Activated T-cell treated with anti-CD3 and anti-CD28 coated beads, Interleukin-2, amount 50 U/mL, for 4 hours (primary cell): ENCODE measurements around the gene DBNDD2. TPM values are rescaled to one million over a fixed set of nuclear protein-coding genes. Genes with fewer than 3 reads are reported as not detected.

Source experiments
- ATAC-seq, 2 donors: fragments of 200-7000 bp; cut with Tn5 transposase; one replicate each; pipeline ENCODE4 v1.10.0; 2021
- DNase-seq: peaks from one replicate; pipeline ENCODE4 v3.0.0-alpha.2; 2020
- H3K27me3 Mint-ChIP-seq: one replicate; pipeline ENCODE4 v1.8.0; 2021; ENCODE audit warnings: low read depth, mixed read lengths
- H3K36me3 Mint-ChIP-seq: one replicate; pipeline ENCODE4 v1.8.0; 2022; ENCODE audit warnings: mixed read lengths; ENCODE audit not compliant: insufficient read depth
- H3K4me1 Mint-ChIP-seq: one replicate; pipeline ENCODE4 v1.8.0; 2021; ENCODE audit warnings: low read depth, mixed read lengths
- H3K4me3 Mint-ChIP-seq: one replicate; pipeline ENCODE4 v1.8.0; 2021; ENCODE audit warnings: mild to moderate bottlenecking, moderate library complexity, mixed read lengths
- H3K9me3 Mint-ChIP-seq: one replicate; pipeline ENCODE4 v1.8.0; 2021; ENCODE audit warnings: mixed read lengths
- total RNA-seq, 3 donors: library from RNA; stranded (reverse); gene quantifications; one replicate each; pipeline ENCODE4 v1.2.1, GENCODE V29; 2021

The DBNDD2 gene
- total RNA-seq, 3 donors from 2014 or later: 9.7 to 13.3 (median 12.5) TPM

DNA sequence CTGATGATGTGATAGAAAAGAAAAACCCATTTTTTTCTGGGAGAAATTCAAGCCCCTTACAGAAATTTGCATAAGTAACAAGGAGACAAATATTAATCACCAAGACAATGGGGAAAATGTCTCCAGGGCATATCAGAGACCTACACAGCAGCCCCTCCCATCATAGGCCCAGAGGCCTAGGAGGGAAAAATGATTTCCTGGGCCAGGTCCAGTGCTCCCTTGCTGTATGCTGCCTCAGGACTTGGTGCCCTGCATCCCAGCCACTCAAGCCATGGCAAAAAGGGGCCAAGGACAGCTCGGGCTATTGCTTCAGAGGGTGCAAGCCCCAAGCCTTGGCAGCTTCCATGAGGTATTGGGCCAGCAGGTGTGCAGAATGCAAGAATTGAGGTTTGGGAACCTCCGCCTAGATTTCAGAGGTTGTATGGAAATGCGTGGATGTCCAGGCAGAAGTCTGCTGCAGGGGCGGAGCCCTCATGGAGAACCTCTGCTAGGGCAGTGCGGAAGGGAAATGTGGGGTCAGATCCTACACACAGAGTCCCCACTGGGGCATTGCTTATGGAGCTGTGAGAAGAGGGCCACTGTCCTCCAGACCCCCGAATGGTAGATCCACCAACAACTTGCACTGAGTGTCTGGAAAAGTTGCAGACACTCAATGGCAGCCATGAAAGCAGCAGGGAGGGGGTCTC, 7.6 kb upstream of the DBNDD2 start:
- ATAC-seq: no peak
- DNase-seq: no peak
- H3K27me3 Mint-ChIP-seq: no peaks in the 10 kb centered on the region
- H3K4me1 Mint-ChIP-seq: peaks cover 9% of the 10 kb centered on the region
- no peak overlapping the region for H3K4me3 Mint-ChIP-seq
- peaks cover 11% of the 10 kb centered on the region for H3K9me3 Mint-ChIP-seq
- H3K36me3 Mint-ChIP-seq: peaks cover 17% of the 10 kb centered on the region

DNA sequence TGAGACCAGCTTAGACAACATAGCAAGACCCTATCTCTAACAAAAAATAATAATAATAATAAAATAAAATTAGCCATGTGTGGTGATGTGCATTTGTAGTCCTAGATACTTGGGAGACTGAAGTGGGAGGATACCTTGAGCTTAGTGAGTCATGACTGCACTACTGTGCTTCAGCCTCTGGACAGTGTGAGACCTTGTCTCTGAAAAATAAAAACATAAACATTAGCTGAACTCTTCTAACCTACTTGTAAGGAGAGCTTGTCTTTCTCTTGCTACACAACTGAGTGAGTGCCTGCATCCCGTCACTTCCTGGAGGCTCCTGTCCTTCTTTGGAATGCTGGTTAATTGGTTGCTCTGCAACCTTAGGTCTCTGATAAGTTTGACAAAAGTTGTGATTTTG, 5.1 kb upstream of the DBNDD2 start:
- Mint-ChIP-seq H3K27me3 (no peaks in the 10 kb centered on the region), H3K4me3 (no peak overlapping the region), H3K36me3 (peaks cover 15% of the 10 kb centered on the region), H3K9me3 (peaks cover 11% of the 10 kb centered on the region), H3K4me1 (peaks cover 17% of the 10 kb centered on the region)
- ATAC-seq: no peak
- DNase-seq: no peak

DNA sequence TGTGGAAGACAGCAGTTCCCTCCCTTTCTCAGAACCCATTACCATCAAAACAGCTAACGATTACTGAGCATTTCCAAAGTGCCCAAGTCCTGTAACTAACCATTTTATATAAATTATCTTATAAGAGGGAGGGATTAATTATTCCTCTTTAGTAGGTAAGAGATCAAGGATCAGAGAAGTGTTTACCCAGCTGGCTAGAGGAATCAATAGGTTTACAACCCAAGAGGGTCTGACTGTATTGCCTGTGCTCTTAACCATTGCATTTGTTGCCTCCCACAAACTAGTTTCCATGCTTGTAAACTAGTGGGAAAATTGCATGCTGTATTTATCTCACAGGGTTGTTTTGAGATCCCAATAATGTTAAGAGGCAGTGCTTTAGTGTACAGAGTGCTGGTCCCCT, 3.7 kb upstream of the DBNDD2 start:
- no peak for ATAC-seq
- Mint-ChIP-seq H3K4me1 (peaks cover 20% of the 10 kb centered on the region), H3K9me3 (peaks cover 9% of the 10 kb centered on the region), H3K27me3 (no peaks in the 10 kb centered on the region), H3K36me3 (peaks cover 11% of the 10 kb centered on the region), H3K4me3 (peak overlapping the region; percentile 77)
- no peak for DNase-seq

DNA sequence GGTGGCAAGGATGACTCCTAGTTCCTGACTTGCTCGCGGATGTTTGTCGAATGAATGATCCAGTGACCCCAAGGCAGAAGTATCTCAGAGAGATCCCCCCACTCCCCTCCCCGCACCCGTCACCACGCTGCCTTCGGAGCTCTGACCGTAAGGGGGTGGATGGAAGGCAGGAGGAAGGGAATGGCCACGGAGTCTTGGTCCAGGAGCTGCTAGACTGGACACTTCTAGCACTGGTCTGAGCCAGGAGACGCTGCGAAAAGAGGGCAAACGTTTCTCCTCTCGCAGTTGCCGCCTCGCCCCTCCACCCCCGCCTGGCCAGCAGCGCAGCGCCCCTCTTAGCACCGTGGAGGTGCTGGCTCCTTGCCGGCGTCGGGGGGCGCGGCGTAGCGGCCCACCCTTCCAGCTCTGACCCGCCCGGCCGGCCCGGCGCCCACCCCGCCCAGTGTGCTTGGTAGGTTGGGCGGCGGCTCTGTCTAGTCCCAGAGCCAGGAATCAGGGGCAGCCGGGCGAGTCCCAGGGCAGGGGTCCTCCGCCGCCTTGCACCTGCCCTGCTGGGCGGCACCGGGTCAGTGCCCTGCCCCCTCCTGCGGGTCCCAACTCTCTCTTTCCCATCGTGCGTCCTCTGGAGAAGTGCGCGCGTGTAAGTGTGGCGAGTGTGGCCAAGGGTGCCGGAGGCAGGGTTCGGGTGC, 2.4 kb upstream of the DBNDD2 start:
- Mint-ChIP-seq H3K9me3 (no peaks in the 10 kb centered on the region), H3K4me1 (peaks cover 20% of the 10 kb centered on the region), H3K36me3 (peaks cover 11% of the 10 kb centered on the region), H3K27me3 (no peaks in the 10 kb centered on the region), H3K4me3 (peak overlapping the region; percentile 77)
- ATAC-seq (peak; percentile 45 to 46), DNase-seq (no peak)

DNA sequence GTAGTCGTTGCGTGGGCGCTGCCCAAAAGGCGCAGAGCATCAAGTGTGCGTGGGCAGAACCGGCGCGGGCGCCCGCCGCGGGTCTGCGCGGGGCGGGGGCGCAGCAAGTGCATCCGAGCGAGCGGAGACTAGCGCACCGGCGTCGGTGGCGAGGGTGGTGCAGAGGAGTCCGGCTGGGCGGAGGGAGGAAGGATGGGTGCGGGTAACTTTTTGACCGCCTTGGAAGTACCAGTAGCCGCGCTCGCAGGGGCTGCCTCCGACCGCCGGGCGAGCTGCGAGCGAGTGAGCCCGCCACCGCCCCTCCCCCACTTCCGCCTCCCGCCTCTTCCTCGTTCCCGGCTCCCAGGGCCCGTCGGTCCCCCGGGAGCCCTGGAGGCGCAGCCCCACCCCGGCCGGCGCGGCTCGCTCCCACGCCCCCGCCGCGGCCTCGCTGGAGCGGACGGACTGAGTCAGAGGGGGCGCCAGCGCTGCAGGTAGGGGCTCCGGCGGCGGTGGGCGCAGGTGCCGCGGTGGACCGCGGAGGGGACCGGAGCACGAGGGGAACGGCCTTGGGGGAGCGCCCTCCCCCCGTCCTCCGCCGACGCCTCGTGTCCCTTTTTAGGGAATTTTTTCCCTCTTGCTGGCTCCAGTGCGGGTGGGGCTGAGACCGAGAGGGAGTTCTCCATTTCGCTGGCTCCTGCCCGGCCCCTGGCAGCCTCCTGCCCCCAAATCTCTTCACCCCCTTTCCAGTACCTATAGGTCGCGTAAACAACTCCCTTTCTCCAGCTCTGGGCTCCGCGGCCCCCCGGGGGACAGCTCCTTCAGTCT, 1.6 kb upstream of the DBNDD2 start:
- ATAC-seq: peak; percentile 55 to 62
- peaks cover 14% of the 10 kb centered on the region for H3K36me3 Mint-ChIP-seq
- H3K9me3 Mint-ChIP-seq: no peaks in the 10 kb centered on the region
- peak; percentile 64 for DNase-seq
- H3K4me3 Mint-ChIP-seq: peak overlapping the region; percentile 79
- H3K4me1 Mint-ChIP-seq: peaks cover 20% of the 10 kb centered on the region
- H3K27me3 Mint-ChIP-seq: no peaks in the 10 kb centered on the region

DNA sequence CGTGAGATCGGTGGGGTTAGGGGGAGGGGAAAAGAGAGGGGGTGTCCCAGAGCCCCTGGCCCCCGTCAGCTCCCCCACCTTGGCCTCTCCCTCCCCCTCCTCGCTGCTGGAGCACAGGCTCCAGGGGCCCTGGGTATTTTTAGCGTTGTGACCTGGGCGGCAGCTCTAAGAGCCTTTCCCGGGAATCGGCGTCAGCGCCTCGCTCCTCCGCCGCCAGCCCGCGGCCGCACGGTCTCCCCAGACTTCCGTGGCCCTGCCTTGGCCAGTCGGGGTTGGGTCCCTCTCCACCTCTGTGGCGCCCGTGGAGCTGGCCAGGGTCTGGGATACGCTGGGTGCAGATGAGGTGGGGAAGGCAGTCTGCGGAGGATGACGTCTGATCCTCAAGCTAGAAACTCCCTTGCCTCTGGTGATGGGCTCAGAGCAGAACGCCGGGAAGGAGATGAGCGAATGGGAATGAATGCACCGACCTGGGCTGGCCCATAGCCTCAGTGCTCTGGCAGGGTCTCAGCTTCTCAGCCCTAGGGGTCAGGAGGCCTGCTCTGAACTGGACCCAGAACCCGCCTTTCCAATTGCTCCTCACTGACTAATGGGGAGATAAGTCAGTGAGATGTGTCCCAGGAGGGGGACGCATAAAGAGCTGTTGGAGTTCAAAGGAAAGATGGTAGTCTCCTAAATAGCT, 883 bp upstream of the DBNDD2 start:
- peak; percentile 9 to 12 for ATAC-seq

DNA sequence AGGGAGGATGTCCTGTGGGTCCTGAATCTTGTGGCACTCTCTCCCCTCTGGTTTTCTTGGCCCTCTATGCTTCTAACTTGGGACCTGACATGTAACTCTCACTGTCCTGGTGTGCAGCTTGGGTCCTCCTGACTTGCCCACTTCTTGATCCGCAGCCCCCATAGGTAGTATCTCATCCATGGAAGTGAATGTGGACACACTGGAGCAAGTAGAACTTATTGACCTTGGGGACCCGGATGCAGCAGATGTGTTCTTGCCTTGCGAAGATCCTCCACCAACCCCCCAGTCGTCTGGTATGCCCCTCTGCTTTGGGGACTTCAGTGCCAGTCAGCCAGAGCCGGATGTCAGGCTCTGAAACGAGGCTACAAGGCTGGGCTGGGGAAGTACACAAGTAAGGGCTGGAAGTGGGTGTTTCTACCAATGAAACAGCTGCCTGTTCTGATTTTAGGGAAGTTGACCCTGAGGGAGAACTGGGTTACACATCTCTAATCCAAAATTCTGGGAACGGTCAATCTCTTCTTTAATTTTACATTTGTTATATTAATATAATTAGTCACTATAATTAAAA, 641 bp downstream of the DBNDD2 start:
- H3K4me1 Mint-ChIP-seq: peaks cover 22% of the 10 kb centered on the region
- DNase-seq (no peak), ATAC-seq (no peak)
- H3K9me3 Mint-ChIP-seq: no peaks in the 10 kb centered on the region
- H3K27me3 Mint-ChIP-seq: no peaks in the 10 kb centered on the region
- H3K4me3 Mint-ChIP-seq: no peak overlapping the region
- H3K36me3 Mint-ChIP-seq: peaks cover 14% of the 10 kb centered on the region

More for the DNA sequence above, 883 bp upstream of the DBNDD2 start:
- peaks cover 14% of the 10 kb centered on the region for H3K36me3 Mint-ChIP-seq
- no peaks in the 10 kb centered on the region for H3K27me3 Mint-ChIP-seq
- H3K4me1 Mint-ChIP-seq: peaks cover 20% of the 10 kb centered on the region
- DNase-seq: no peak
- no peaks in the 10 kb centered on the region for H3K9me3 Mint-ChIP-seq
- peak overlapping the region; percentile 79 for H3K4me3 Mint-ChIP-seq

DNA sequence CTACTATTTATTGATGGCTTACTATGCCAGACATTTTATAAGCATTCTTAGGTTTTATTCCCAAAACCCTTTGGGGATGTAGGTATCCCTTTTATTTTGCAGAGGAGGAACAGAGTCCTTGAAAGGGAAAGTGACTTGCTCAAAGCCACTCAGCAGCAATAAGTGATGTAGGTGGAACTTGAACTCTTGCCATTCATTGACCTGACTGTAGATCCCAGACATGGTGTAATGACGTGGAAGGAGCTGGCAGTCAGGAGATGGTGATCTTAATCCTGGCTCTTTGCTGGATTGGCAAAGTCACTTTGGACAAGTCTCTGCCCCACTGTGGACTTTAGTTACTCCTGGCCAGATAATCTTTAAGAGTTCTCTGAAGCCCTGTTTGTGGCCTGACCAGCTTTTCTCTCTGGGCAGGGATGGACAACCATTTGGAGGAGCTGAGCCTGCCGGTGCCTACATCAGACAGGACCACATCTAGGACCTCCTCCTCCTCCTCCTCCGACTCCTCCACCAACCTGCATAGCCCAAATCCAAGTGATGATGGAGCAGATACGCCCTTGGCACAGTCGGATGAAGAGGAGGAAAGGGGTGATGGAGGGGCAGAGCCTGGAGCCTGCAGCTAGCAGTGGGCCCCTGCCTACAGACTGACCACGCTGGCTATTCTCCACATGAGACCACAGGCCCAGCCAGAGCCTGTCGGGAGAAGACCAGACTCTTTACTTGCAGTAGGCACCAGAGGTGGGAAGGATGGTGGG, 1.6 kb downstream of the DBNDD2 start:
- DNase-seq (no peak), ATAC-seq (no peak)
- H3K4me3 Mint-ChIP-seq: no peak overlapping the region
- no peaks in the 10 kb centered on the region for H3K9me3 Mint-ChIP-seq
- no peaks in the 10 kb centered on the region for H3K27me3 Mint-ChIP-seq
- peaks cover 24% of the 10 kb centered on the region for H3K4me1 Mint-ChIP-seq
- H3K36me3 Mint-ChIP-seq: peaks cover 14% of the 10 kb centered on the region

DNA sequence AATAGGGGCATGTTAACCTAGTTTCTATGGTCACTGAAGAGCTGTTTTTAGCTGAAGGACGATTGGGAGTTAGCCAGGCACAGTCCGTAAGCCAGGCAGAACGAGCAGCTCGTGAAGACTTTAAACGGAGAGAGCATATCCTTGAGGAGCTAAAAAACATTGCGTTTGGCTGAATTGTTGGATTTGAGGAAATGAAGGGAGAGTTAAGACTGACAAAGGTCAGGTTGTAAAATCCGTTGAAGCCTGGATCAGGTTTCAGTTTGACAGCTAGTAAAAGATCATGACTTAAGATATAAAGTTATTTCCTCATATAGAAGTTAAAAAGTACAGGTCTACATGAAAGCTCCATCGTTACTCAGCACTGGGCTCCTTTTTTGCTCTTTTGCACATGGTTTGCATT, 2.8 kb downstream of the DBNDD2 start:
- H3K27me3 Mint-ChIP-seq: no peaks in the 10 kb centered on the region

DNA sequence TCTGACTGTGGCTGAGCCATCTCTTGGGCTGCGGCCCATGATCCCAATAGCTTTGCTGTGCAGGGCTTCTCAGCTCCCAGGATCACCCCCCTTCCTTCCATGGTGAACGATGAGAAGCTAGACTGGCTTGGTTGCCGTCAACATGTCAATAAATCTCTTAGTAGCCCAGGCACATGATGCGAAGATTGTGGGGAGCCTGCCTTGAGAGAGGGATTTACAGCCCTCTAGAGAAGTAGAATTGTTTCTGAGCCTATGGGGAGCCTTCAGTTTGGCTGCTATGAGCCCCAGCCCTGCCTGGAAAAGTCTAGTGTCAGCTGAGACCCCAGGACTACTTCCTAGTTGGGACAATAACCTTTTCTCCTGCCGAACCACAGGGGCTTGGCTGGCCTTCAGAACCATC, 4.6 kb downstream of the DBNDD2 start:
- Mint-ChIP-seq H3K36me3 (peaks cover 14% of the 10 kb centered on the region), H3K4me3 (no peak overlapping the region), H3K27me3 (no peaks in the 10 kb centered on the region), H3K4me1 (peaks cover 37% of the 10 kb centered on the region), H3K9me3 (no peaks in the 10 kb centered on the region)
- ATAC-seq (no peak), DNase-seq (no peak)

More for the DNA sequence above, 2.8 kb downstream of the DBNDD2 start:
- DNase-seq: no peak
- peaks cover 30% of the 10 kb centered on the region for H3K4me1 Mint-ChIP-seq
- ATAC-seq: no peak
- peaks cover 14% of the 10 kb centered on the region for H3K36me3 Mint-ChIP-seq
- no peak overlapping the region for H3K4me3 Mint-ChIP-seq
- no peaks in the 10 kb centered on the region for H3K9me3 Mint-ChIP-seq

DNA sequence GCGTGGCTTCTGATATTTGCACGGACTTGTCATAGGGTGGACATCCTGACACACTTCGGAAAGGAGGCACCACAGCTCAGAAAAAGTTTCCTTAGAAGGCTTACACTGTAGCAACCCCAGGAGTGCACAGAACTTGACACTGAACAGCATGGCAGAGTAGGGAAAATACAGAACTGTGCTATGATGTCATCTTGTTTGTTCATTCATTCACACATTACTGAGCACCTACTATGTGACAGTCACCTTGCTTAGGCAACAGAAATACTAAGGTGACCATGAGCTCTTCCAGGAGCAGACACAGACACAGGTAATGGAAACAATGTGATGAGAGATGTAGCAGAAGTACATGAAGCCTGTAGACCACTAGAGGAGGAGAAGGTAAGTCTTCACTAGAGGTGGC, 5.4 kb downstream of the DBNDD2 start:
- DNase-seq (no peak), ATAC-seq (no peak)
- H3K9me3 Mint-ChIP-seq: no peaks in the 10 kb centered on the region
- H3K4me1 Mint-ChIP-seq: peaks cover 40% of the 10 kb centered on the region
- peaks cover 21% of the 10 kb centered on the region for H3K36me3 Mint-ChIP-seq
- no peak overlapping the region for H3K4me3 Mint-ChIP-seq
- no peaks in the 10 kb centered on the region for H3K27me3 Mint-ChIP-seq

DNA sequence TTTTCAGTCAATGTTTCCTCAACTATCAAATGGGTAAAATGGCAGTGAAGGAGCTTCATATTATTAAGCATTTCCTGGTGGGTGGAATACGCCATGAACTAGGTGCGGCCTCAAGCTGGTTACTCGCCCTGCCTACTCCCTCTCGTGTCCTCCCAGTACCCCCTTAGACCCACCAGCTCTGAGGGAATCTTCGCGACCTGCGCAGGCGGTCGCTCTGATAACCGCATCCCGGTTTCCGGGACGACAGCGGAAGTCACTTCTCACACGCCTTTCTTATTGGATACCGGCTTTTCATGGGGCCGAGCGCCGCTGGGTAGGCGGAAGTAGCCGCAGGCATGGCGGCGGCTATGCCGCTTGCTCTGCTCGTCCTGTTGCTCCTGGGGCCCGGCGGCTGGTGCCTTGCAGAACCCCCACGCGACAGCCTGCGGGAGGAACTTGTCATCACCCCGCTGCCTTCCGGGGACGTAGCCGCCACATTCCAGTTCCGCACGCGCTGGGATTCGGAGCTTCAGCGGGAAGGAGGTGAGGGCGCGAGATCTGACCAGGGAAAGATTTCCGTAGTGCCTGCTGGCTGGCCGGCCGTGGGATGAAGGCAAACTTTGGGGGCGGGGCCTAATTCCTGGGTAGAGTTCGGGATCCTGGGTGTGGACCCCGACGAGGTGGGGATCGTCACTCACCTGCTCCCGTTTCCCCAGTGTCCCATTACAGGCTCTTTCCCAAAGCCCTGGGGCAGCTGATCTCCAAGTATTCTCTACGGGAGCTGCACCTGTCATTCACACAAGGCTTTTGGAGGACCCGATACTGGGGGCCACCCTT, 7.9 kb downstream of the DBNDD2 start, which contains the start of gene PIGT:
Gene PIGT (plus strand): TSS at position 320 of the 816 bp plus-strand sequence. CDS start 16 bp downstream, at position 336.
- ATAC-seq: peak; percentile 93 to 94
- Mint-ChIP-seq H3K27me3 (no peaks in the 10 kb centered on the region), H3K9me3 (no peaks in the 10 kb centered on the region), H3K4me1 (peaks cover 53% of the 10 kb centered on the region), H3K36me3 (peaks cover 31% of the 10 kb centered on the region), H3K4me3 (peak within 1 kb of the TSS; percentile 96)
- DNase-seq: peak; percentile 83
